ENCODE measurements around the gene BOC.

Gene BOC

DNA sequence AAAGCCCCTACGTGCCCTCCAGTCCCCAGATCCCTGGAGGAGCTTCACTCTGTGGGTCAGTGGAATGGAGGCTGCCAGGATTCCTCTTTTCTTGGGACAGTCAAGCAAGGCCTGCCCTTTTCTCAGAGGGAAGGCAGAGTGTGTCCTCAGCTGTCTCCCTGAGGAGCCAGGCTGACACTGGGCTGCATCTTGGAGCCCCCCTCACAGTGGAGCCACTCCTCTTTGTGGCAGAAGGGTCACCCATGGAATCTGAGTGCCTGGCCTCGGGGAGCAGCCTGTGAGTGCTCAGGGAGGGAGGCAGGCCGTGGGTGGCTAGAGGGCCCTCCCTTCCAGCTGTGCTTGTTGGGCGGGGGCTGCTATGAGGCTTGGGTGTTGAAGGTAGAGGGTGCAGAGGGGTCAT, 41.2 kb downstream of the BOC start:
- no peak for DNase-seq (ENCODE audit: low read depth)

- no peak for DNase-seq (ENCODE audit: low read depth)
Measured at GRCh38 chr3:113253702-113254101, 42.3 kb downstream of the BOC start.

- DNase-seq (ENCODE audit: low read depth), result no peak
Measured at GRCh38 chr3:113254171-113254947, 43.0 kb downstream of the BOC start.

DNA sequence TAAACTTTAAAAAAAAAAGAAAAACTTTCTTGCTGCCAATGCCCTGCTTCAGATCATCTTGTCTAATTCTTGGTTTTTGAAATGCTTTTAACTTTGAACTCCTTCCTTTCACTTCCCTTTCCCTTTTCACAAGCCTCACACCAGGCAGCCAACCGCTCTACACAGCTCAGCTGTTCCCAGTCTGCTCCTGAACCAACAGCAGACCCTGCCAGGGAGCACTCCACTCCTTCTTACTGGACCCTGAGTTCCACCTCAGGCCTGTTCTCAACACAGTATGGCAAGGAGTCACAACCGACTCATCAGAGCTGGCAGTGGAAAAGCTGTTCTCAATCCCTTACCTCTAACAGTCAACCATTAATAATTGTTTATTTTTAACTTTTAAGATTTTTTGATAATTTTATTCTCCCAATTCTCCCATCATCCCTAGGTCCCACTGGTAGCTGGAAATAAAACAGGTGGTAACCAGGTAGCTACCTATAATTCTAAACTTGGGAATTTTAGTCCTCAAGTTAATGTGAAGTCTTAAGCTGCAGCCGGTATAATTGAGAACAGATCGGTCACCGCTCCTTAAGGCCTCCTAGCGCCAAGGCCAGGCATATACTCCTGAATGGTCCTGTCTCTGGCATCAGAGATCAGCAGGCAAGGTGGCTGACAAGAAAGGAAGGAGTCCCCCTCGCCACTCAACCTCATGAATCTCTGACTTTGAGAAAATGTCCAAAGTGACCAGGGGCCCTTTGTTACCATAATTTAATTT, 43.9 kb downstream of the BOC start:
- DNase-seq (ENCODE audit: low read depth), result no peak

DNA sequence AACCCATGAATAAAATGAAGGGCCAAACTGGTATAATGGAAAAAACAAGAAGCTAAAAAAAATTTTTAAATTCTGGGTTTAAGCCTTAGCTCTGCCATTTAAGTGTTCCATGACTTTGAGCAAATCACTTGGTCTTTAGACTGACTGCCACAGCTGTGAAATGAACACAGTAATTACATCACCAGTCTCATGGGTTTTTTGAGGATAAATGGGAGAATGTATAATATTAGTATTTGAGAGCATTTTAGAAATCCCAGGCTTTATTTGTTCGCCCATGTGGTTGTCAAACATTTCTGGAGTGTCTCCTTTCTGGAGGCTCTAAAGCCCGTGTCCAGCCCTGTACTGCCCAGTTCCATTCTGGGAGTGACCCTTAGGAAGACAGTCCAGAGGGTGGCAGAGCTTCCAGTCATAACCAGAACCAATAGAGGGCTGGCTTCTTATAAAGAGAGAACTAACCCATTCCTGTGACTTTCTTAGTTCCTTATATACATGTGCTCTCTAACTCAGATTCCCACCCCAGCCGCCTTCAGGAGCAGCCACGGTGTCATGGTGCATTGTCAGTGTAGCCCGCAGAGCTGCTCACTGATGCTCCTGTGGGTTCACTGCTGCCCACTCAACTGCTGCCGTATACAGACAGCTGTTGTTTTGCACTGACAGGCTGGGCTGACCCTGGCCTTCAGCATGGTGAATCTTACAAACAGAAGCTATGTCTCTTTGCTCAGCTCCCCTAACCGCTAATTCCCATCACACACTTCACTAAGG, 44.7 kb downstream of the BOC start:
- DNase-seq (ENCODE audit: low read depth), result no peak

DNA sequence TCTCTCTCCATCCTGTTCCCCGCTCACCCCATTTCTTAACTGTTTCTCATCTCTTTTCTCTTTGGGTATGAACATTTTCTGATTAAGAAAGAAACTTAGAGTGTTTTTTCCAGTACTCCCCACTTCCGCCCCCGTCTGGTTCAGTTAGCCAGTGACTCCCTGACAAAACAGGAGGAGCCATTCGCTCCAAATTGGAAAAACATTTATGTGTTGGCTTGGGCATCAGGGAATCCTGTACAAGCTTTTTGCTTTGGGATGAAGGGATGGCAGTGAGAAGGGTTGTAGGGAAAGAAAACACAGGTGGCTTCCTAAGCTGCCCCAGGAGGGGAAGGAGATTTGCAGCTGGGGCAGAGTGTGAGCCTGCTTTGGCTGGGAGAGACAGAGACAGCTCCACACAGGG, 47.0 kb downstream of the BOC start:
- DNase-seq (ENCODE audit: low read depth), result no peak

DNA sequence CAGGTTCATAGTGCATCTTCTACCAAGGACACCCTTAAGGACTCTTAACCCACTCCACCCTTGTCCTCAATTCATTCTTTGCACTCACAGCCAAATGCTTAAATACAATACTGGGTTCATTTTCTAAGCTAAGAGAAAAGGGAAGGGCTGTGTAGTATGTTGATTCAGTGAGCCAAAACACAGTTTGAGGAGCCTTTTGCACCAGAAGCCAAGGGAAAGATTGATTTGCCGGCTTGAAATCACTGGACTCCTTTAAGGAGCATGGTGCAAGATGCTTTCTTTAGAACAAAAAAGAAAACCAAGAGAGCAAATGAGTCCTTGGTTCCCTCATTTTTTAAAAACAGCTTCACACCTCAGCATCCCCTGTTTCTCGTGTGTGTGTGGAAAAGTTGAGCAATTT, 47.8 kb downstream of the BOC start:
- DNase-seq (ENCODE audit: low read depth), result no peak

DNA sequence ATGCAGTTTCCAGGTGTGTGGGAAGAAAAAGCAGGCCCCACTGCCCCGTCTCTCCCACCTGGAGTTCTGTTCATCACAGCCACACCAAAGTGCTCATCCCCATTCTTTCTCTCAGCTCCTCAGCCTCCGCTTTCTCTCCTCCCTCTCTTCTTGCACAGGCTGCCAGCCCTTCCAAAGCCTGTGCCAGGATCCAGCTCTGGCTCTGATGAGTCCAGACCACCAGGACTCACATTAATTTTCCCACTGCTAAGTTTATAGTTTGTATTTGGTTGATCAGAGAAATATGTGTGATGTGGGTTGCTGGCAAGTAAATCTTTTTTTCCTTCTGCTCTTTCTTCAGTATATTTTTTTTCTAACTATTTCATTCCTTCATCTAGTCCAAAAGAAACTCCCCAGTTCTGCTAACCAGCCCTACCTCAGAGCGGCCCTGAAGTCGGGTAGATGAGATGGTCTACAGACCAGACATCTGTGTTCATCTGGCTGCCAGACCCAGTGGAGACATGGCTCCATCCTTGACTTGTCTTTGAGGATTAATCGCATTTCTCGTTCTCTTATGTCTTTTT, 49.8 kb downstream of the BOC start:
- no peak for DNase-seq (ENCODE audit: low read depth)

GRCh38 chr3:113261626-113262303, 50.4 kb downstream of the BOC start:
- DNase-seq (ENCODE audit: low read depth), result no peak

- no peak for DNase-seq (ENCODE audit: low read depth)
Measured at GRCh38 chr3:113262304-113262665, 50.9 kb downstream of the BOC start.

DNA sequence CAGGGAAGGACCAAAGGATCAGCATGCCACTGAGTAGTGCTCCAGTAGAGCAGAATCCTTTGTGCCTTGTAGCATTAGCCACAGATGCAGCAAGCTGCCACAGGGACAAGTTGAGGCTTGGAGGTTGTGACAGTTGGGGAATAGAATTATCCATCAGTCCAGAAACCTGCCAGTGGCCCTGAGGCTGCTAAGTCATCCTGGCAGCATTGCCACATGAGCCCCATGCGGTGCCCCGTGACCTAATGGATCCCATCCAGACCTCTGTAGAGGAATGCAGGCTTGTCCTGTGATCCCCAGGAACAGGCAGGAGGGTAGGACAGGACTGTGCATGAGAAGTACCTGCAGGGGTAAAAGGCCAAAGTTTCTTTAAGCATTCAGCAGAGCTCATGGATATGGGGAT, 51.7 kb downstream of the BOC start:
- DNase-seq (ENCODE audit: low read depth), result no peak

- no peak for DNase-seq (ENCODE audit: low read depth)
Measured at GRCh38 chr3:113263778-113264177, 52.4 kb downstream of the BOC start.

- DNase-seq (ENCODE audit: low read depth), result no peak
Measured at GRCh38 chr3:113264283-113265131, 53.1 kb downstream of the BOC start.

GRCh38 chr3:113265231-113265630, 53.9 kb downstream of the BOC start:
- DNase-seq (ENCODE audit: low read depth), result no peak

DNA sequence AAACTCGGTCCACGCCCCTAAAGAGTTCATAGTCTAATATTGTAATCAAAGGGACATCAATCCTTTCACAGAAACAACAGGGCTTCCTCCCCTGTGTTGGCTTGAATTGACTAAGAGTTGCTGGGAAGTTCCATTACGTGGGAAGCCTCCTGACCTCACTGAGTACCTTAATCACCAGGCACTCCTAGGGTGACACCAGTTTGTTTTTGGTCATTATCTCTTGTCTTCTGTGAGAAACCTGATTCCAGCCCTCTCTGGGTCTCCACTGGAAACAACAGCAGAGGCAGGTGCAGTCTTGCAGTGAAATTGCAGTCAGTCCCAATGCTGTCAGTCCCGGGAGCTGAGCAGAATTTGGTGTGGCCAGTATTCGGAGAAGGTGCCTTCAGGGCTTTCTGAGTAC, 55.4 kb downstream of the BOC start:
- DNase-seq (ENCODE audit: low read depth), result no peak

GRCh38 chr3:113268311-113268710, 57.0 kb downstream of the BOC start:
- DNase-seq (ENCODE audit: low read depth), result no peak

DNA sequence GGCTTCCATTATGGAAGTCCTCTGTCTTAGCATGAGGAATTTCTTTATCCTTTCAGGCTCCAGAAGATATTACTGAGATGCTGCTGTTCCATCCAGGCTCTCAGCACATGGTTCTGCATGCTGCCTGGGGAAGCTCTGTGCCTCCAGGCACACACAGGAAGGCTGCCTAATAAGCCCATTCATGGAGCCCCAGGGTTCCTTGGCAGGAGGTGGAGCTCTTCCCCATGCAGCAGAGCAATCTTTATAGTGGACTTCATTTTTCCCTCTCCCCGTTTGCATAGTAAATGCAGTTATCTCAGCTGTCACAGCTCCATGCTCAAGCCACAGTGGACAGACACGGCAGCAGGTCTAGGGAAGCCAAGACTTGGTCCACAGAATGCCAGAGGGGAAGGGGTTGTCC, 57.6 kb downstream of the BOC start:
- DNase-seq (ENCODE audit: low read depth), result no peak

DNA sequence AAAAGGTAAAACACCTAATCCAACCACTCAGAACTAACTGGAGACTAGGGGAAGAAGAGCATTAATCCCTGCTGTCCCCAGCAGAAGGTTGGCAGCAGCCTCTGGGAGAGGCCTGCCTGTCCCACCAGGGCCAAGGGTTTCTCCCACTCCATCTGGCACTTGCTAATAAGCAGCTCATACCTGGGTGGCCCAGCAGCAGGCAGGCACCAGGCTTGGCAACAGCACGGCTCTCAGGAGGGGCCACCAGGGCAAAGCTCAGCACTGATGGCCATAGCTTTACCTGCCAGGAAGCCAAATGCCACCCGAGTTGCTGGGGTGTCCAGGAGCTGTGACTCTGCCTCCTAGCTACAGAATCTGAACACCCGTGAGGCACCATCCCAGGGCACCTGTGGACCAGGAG, 58.3 kb downstream of the BOC start:
- DNase-seq (ENCODE audit: low read depth), result no peak

GRCh38 chr3:113270068-113270467, 58.7 kb downstream of the BOC start:
- DNase-seq (ENCODE audit: low read depth), result no peak

- DNase-seq (ENCODE audit: low read depth), result no peak
Measured at GRCh38 chr3:113270786-113271185, 59.4 kb downstream of the BOC start.

DNA sequence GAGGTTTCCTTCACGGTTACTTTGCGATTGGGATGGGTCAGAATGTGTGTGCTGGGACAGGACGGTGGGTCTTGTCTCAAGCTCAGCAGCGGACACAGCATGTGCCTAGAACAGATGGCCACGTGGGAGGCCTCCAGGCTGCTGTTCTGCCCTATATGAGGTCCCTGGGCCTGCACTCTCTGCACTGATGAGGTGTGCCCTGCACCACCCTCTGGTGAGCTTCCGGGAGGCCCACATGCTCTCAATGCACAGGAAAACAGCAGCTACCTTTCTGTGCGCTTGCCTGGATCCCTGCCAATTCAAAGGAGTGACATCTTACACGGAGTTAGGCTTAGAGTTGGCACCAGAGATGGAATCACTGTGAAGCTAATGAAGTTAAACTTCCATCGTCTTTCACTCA, 59.8 kb downstream of the BOC start:
- no peak for DNase-seq (ENCODE audit: low read depth)
